ENCODE measurements around the gene CSF2. TPM values are rescaled to one million over a fixed set of nuclear protein-coding genes. Genes with fewer than 3 reads are reported as not detected.

Gene CSF2
- total and polyA plus RNA-seq, 3 experiments from 2014 or later, result 393 to 409 TPM; not detected in 1

DNA sequence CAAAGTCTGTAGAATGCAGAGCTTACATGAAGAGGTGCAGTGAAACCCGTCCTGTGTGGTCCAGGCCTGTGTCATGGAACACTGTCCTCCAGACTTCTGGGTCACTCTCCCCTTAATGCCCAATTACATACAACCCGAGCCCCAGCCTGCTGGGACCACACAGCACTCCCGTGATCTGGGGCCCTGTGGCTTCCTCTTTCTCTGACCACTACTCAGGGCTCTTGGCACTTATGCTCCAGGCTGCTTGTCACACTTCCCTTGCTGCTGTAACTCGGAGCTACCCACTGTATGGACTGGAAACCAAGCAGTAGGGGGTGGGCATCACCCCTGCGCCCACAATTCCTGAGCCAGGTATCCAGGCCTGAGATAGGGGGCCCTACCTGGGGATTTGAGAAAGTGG lies 23.5 kb upstream of the CSF2 start:
- Histone ChIP-seq H3K4me1 (ENCODE audit: insufficient read depth, low read length) (peaks cover 8% of the 10 kb centered on the region), H3K9me3 (ENCODE audit: low read length) (no peaks in the 10 kb centered on the region), H3K4me3 (ENCODE audit: low read length) (no peak overlapping the region), H3K27me3 (ENCODE audit: insufficient read depth, low read length, poor library complexity, severe bottlenecking) (no peaks in the 10 kb centered on the region), H3K27ac (ENCODE audit: low read depth, low read length) (no peak overlapping the region), H3K36me3 (ENCODE audit: insufficient read depth, low read length) (no peaks in the 10 kb centered on the region)
- Mint-ChIP-seq H3K4me1 (peaks cover 10 to 12% (median 11%) of the 10 kb centered on the region in 3 donors), H3K27ac (no peak overlapping the region), H3K9me3 (no peaks in the 10 kb centered on the region), H3K4me3 (no peak overlapping the region), H3K36me3 (no peaks in the 10 kb centered on the region), H3K27me3 (peaks cover 0 to 5% of the 10 kb centered on the region in 2 donors)
- CTCF ChIA-PET, result interaction anchor here (0.8 to 1.2 kb wide), 3 partner anchors 13 to 460 kb away, joined by 3 to 4 read pairs (median 3); no protein-coding TSS in a partner anchor
- POLR2A ChIA-PET, result no interaction called here
- DNase-seq, result no peak

DNA sequence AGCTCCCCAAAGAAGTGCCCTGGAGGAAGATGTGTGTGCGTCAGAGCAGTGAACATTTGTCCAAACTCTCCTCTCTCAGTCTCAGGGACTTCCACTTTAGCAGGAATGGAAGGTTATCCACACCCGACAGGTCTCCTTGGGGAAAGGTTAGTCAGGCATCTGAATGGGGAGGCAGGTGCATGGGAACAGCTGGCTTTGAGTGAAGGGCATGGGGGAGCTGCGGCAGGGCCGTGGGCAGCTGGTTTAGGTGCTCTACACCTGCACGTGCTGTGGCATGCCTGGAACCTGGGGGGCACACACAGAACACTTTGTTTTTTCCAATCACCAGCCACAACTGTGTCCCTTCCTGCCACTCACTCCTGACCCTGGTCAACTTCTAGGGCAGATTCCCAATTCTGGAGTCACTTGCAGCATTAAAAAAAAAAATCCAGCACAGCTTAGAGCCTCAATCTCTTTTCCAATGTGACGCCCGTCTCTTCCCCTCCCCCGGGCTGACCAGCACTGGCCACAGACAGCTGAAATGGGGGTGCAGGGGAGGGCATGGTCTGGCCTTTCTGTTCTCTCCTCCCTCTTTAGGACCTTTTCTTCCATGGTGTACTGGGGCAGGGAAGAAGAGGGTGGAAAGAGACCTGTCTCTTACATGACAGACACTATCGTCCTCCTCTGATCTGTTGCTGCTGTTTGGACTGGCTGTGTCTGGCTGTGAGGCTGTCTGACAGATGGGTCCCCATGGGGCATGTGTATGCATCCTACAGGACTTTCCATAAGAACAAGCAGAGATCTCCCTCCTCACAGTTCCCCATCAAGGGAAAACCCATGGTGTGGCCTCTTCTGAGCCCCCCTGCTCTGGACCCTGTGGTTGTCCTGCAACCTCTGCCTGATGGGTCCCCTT lies 22.7 kb upstream of the CSF2 start:
- Histone ChIP-seq H3K27me3 (ENCODE audit: insufficient read depth, low read length, poor library complexity, severe bottlenecking) (no peaks in the 10 kb centered on the region), H3K4me1 (ENCODE audit: insufficient read depth, low read length) (peaks cover 15% of the 10 kb centered on the region), H3K27ac (ENCODE audit: low read depth, low read length) (no peak overlapping the region), H3K36me3 (ENCODE audit: insufficient read depth, low read length) (no peaks in the 10 kb centered on the region), H3K4me3 (ENCODE audit: low read length) (no peak overlapping the region), H3K9me3 (ENCODE audit: low read length) (no peaks in the 10 kb centered on the region)
- H3K9me3 Mint-ChIP-seq, result no peaks in the 10 kb centered on the region
- H3K36me3 Mint-ChIP-seq, result no peaks in the 10 kb centered on the region
- peaks cover 18 to 20% (median 18%) of the 10 kb centered on the region in 3 donors for H3K4me1 Mint-ChIP-seq
- no peak for DNase-seq
- ChIA-PET CTCF (interaction anchor here (0.8 to 0.9 kb wide), 2 partner anchors 12 to 14 kb away, joined by 3 read pairs; no protein-coding TSS in a partner anchor), POLR2A (no interaction called here)
- H3K27me3 Mint-ChIP-seq, result peaks cover 0 to 7% of the 10 kb centered on the region in 2 donors
- H3K27ac Mint-ChIP-seq, result peak overlapping the region in 1 of 8 donors; percentile 47
- no peak overlapping the region for H3K4me3 Mint-ChIP-seq

GRCh38 chr5:132052520-132052919 lies 21.1 kb upstream of the CSF2 start:
- Histone ChIP-seq H3K9me3 (ENCODE audit: low read length) (no peaks in the 10 kb centered on the region), H3K27me3 (ENCODE audit: insufficient read depth, low read length, poor library complexity, severe bottlenecking) (no peaks in the 10 kb centered on the region), H3K27ac (ENCODE audit: low read depth, low read length) (no peak overlapping the region), H3K4me1 (ENCODE audit: insufficient read depth, low read length) (peaks cover 31% of the 10 kb centered on the region), H3K4me3 (ENCODE audit: low read length) (no peak overlapping the region), H3K36me3 (ENCODE audit: insufficient read depth, low read length) (no peaks in the 10 kb centered on the region)
- H3K27ac Mint-ChIP-seq, result peak overlapping the region in 4 of 8 donors; percentile 37 to 81 (median 62)
- peaks cover 34 to 36% (median 35%) of the 10 kb centered on the region in 3 donors for H3K4me1 Mint-ChIP-seq
- ChIA-PET CTCF (interaction anchor here (1.1 to 2.1 kb wide), 2 partner anchors 10 to 45 kb away, joined by 4 to 10 read pairs; no protein-coding TSS in a partner anchor), POLR2A (no interaction called here)
- no peak for DNase-seq
- H3K9me3 Mint-ChIP-seq, result no peaks in the 10 kb centered on the region
- no peaks in the 10 kb centered on the region for H3K36me3 Mint-ChIP-seq
- H3K4me3 Mint-ChIP-seq, result no peak overlapping the region
- peaks cover 0 to 5% of the 10 kb centered on the region in 2 donors for H3K27me3 Mint-ChIP-seq

GRCh38 chr5:132053483-132053882 lies 20.1 kb upstream of the CSF2 start:
- peaks cover 40 to 41% (median 40%) of the 10 kb centered on the region in 3 donors for H3K4me1 Mint-ChIP-seq
- H3K27me3 Mint-ChIP-seq, result peaks cover 0 to 5% of the 10 kb centered on the region in 2 donors
- no peaks in the 10 kb centered on the region for H3K36me3 ChIP-seq (ENCODE audit: insufficient read depth, low read length)
- POLR2A ChIA-PET, result no interaction called here
- no peaks in the 10 kb centered on the region for H3K27me3 ChIP-seq (ENCODE audit: insufficient read depth, low read length, poor library complexity, severe bottlenecking)
- CTCF ChIA-PET, result interaction anchor here (1.1 to 2.1 kb wide), 2 partner anchors 9 to 46 kb away, joined by 4 to 10 read pairs; no protein-coding TSS in a partner anchor
- peak overlapping the region in 1 of 7 donors; percentile 72 for H3K4me3 Mint-ChIP-seq
- H3K36me3 Mint-ChIP-seq, result no peaks in the 10 kb centered on the region
- peaks cover 34% of the 10 kb centered on the region for H3K4me1 ChIP-seq (ENCODE audit: insufficient read depth, low read length)
- H3K27ac ChIP-seq (ENCODE audit: low read depth, low read length), result no peak overlapping the region
- no peak overlapping the region for H3K4me3 ChIP-seq (ENCODE audit: low read length)
- no peak for DNase-seq
- peak overlapping the region in 4 of 8 donors; percentile 64 to 76 (median 66) for H3K27ac Mint-ChIP-seq
- H3K9me3 Mint-ChIP-seq, result no peaks in the 10 kb centered on the region
- H3K9me3 ChIP-seq (ENCODE audit: low read length), result no peaks in the 10 kb centered on the region

DNA sequence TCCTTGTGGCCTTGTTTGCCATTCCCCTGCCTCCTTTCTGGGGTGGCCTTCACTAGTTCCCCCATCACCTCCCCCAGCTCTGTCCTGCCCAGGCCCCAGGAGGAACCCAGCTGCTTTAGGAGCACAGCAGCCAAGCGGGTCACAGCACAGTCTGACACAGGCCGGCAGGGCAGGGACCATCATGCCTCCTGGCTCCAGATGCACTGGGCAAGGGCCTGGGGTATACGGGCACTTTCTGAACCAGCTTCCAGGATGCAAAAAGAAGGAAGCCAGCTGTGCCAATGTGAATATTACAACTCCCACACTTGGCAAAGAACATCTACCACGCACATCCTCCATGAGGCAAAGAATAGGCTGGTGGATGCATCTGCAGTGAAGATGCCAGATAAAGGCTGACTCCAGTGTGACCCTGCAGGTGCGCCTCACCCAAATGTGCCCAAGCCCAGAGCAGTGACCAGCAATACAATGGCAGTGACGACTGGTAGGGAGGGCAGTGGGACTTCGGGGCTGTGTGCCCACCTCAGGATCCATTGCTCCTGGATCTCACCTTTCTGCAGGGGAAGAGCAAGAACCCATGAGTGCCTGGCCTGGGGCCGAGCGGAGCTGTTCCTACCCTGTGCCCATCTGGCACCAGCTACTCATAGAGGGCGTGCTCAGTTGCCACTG lies 19.4 kb upstream of the CSF2 start:
- H3K27ac Mint-ChIP-seq, result peak overlapping the region in 5 of 8 donors; percentile 85 to 98 (median 96)
- H3K4me3 Mint-ChIP-seq, result no peak overlapping the region
- Histone ChIP-seq H3K9me3 (ENCODE audit: low read length) (no peaks in the 10 kb centered on the region), H3K27me3 (ENCODE audit: insufficient read depth, low read length, poor library complexity, severe bottlenecking) (no peaks in the 10 kb centered on the region), H3K4me3 (ENCODE audit: low read length) (no peak overlapping the region), H3K4me1 (ENCODE audit: insufficient read depth, low read length) (peaks cover 37% of the 10 kb centered on the region), H3K36me3 (ENCODE audit: insufficient read depth, low read length) (no peaks in the 10 kb centered on the region), H3K27ac (ENCODE audit: low read depth, low read length) (no peak overlapping the region)
- ChIA-PET CTCF (interaction anchor here (1.4 to 2.1 kb wide), 2 partner anchors 9 to 465 kb away, joined by 3 to 10 read pairs; no protein-coding TSS in a partner anchor), POLR2A (interaction anchor here (0.7 kb wide), 1 partner anchor 137 kb away, joined by 3 read pairs; no protein-coding TSS in a partner anchor)
- no peaks in the 10 kb centered on the region for H3K9me3 Mint-ChIP-seq
- peaks cover 45 to 47% (median 46%) of the 10 kb centered on the region in 3 donors for H3K4me1 Mint-ChIP-seq
- H3K27me3 Mint-ChIP-seq, result peaks cover 0 to 5% of the 10 kb centered on the region in 2 donors
- no peaks in the 10 kb centered on the region for H3K36me3 Mint-ChIP-seq
- no peak for DNase-seq

- H3K4me1 Mint-ChIP-seq, result peaks cover 50 to 54% (median 52%) of the 10 kb centered on the region in 3 donors
- Histone ChIP-seq H3K9me3 (ENCODE audit: low read length) (no peaks in the 10 kb centered on the region), H3K36me3 (ENCODE audit: insufficient read depth, low read length) (no peaks in the 10 kb centered on the region), H3K27me3 (ENCODE audit: insufficient read depth, low read length, poor library complexity, severe bottlenecking) (no peaks in the 10 kb centered on the region), H3K4me3 (ENCODE audit: low read length) (no peak overlapping the region), H3K4me1 (ENCODE audit: insufficient read depth, low read length) (peaks cover 37% of the 10 kb centered on the region), H3K27ac (ENCODE audit: low read depth, low read length) (no peak overlapping the region)
- DNase-seq, result no peak
- H3K4me3 Mint-ChIP-seq, result peak overlapping the region in 1 of 7 donors; percentile 69
- CTCF ChIA-PET, result interaction anchor here (1.2 to 2.1 kb wide), 4 partner anchors 8 to 465 kb away, joined by 3 to 10 read pairs (median 4); no protein-coding TSS in a partner anchor
- POLR2A ChIA-PET, result interaction anchor here (0.7 kb wide), 1 partner anchor 137 kb away, joined by 3 read pairs; no protein-coding TSS in a partner anchor
- H3K27me3 Mint-ChIP-seq, result peaks cover 0 to 5% of the 10 kb centered on the region in 2 donors
- H3K9me3 Mint-ChIP-seq, result no peaks in the 10 kb centered on the region
- H3K36me3 Mint-ChIP-seq, result no peaks in the 10 kb centered on the region
- H3K27ac Mint-ChIP-seq, result peak overlapping the region in 7 of 8 donors; percentile 93 to 98 (median 97)
Observed at GRCh38 chr5:132054697-132055440, 18.7 kb upstream of the CSF2 start.

- H3K4me1 Mint-ChIP-seq, result peaks cover 52 to 54% (median 52%) of the 10 kb centered on the region in 3 donors
- H3K27me3 ChIP-seq (ENCODE audit: insufficient read depth, low read length, poor library complexity, severe bottlenecking), result no peaks in the 10 kb centered on the region
- peaks cover 37% of the 10 kb centered on the region for H3K4me1 ChIP-seq (ENCODE audit: insufficient read depth, low read length)
Observed at GRCh38 chr5:132055441-132055807, 18.2 kb upstream of the CSF2 start.

More at GRCh38 chr5:132055441-132055807, 18.2 kb upstream of the CSF2 start:
- Mint-ChIP-seq H3K4me3 (peak overlapping the region in 3 of 7 donors; percentile 17 to 69 (median 47)), H3K9me3 (no peaks in the 10 kb centered on the region), H3K27ac (peak overlapping the region; percentile 77 to 98 (median 96)), H3K27me3 (peaks cover 0 to 5% of the 10 kb centered on the region in 2 donors), H3K36me3 (no peaks in the 10 kb centered on the region)
- no peak overlapping the region for H3K4me3 ChIP-seq (ENCODE audit: low read length)
- CTCF ChIA-PET, result interaction anchor here (1.2 to 1.8 kb wide), 2 partner anchors 49 to 55 kb away, joined by 3 to 6 read pairs; no protein-coding TSS in a partner anchor
- DNase-seq, result no peak
- peak overlapping the region; percentile 73 for H3K27ac ChIP-seq (ENCODE audit: low read depth, low read length)
- no peaks in the 10 kb centered on the region for H3K36me3 ChIP-seq (ENCODE audit: insufficient read depth, low read length)
- no peaks in the 10 kb centered on the region for H3K9me3 ChIP-seq (ENCODE audit: low read length)
- POLR2A ChIA-PET, result no interaction called here
